ENCODE data around the gene ORMDL3. TPM values are rescaled to one million over a fixed set of nuclear protein-coding genes. Genes with fewer than 3 reads are reported as not detected.

Gene ORMDL3
- total RNA-seq, 1 donor from 2014 or later, result 42.7 TPM

- no peak for DNase-seq (ENCODE audit: extremely low spot score in 2 of 2)
- Histone ChIP-seq H3K27me3 (no peaks in the 10 kb centered on the region), H3K36me3 (no peaks in the 10 kb centered on the region), H3K4me1 (no peaks in the 10 kb centered on the region), H3K4me3 (no peak overlapping the region), H3K9me3 (no peaks in the 10 kb centered on the region), H3K27ac (no peak overlapping the region)
- intact Hi-C loops (cut with DNase I), result no loop called here
- no peak for TF ChIP-seq POLR2A (IDR thresholded peaks at IDR 0.05)
- TF ChIP-seq CTCF (IDR thresholded peaks at IDR 0.05), result no peak
- TF ChIP-seq POLR2AphosphoS5 (IDR thresholded peaks at IDR 0.05; ENCODE audit: insufficient read depth in 1 of 2, low read depth in 1 of 2), result no peak
Measured at GRCh38 chr17:39972271-39972670, 44.9 kb upstream of the ORMDL3 start.

- H3K27ac ChIP-seq, result no peak overlapping the region
Measured at GRCh38 chr17:39971076-39971603, 43.7 kb upstream of the ORMDL3 start.

GRCh38 chr17:39970157-39970692 lies 42.8 kb upstream of the ORMDL3 start:
- H3K27me3 ChIP-seq, result no peaks in the 10 kb centered on the region
- no peak for DNase-seq (ENCODE audit: extremely low spot score in 2 of 2)
- no peak overlapping the region for H3K4me3 ChIP-seq
- no peak overlapping the region for H3K27ac ChIP-seq
- H3K4me1 ChIP-seq, result no peaks in the 10 kb centered on the region
- H3K9me3 ChIP-seq, result no peaks in the 10 kb centered on the region
- no peaks in the 10 kb centered on the region for H3K36me3 ChIP-seq
- no peak for TF ChIP-seq CTCF (IDR thresholded peaks at IDR 0.05)
- no peak for TF ChIP-seq POLR2A (IDR thresholded peaks at IDR 0.05)
- TF ChIP-seq POLR2AphosphoS5 (IDR thresholded peaks at IDR 0.05; ENCODE audit: insufficient read depth in 1 of 2, low read depth in 1 of 2), result no peak
- intact Hi-C loops (cut with DNase I), result no loop called here

More at GRCh38 chr17:39971076-39971603, 43.7 kb upstream of the ORMDL3 start:
- TF ChIP-seq POLR2AphosphoS5 (IDR thresholded peaks at IDR 0.05; ENCODE audit: insufficient read depth in 1 of 2, low read depth in 1 of 2), result no peak
- TF ChIP-seq CTCF (IDR thresholded peaks at IDR 0.05), result no peak
- TF ChIP-seq POLR2A (IDR thresholded peaks at IDR 0.05), result no peak
- no peaks in the 10 kb centered on the region for H3K27me3 ChIP-seq
- no peaks in the 10 kb centered on the region for H3K36me3 ChIP-seq
- no peaks in the 10 kb centered on the region for H3K4me1 ChIP-seq
- no peak for DNase-seq (ENCODE audit: extremely low spot score in 2 of 2)
- intact Hi-C loops (cut with DNase I), result no loop called here
- H3K9me3 ChIP-seq, result no peaks in the 10 kb centered on the region
- H3K4me3 ChIP-seq, result no peak overlapping the region

GRCh38 chr17:39969375-39969774 lies 42.0 kb upstream of the ORMDL3 start:
- Histone ChIP-seq H3K9me3 (no peaks in the 10 kb centered on the region), H3K4me1 (no peaks in the 10 kb centered on the region), H3K36me3 (no peaks in the 10 kb centered on the region), H3K27me3 (no peaks in the 10 kb centered on the region), H3K27ac (no peak overlapping the region), H3K4me3 (no peak overlapping the region)
- TF ChIP-seq POLR2AphosphoS5 (IDR thresholded peaks at IDR 0.05; ENCODE audit: insufficient read depth in 1 of 2, low read depth in 1 of 2), result no peak
- no peak for TF ChIP-seq POLR2A (IDR thresholded peaks at IDR 0.05)
- TF ChIP-seq CTCF (IDR thresholded peaks at IDR 0.05), result no peak
- intact Hi-C loops (cut with DNase I), result no loop called here
- DNase-seq (ENCODE audit: extremely low spot score in 2 of 2), result no peak

- DNase-seq (ENCODE audit: extremely low spot score in 2 of 2), result no peak
- TF ChIP-seq CTCF (IDR thresholded peaks at IDR 0.05) (no peak), POLR2A (IDR thresholded peaks at IDR 0.05) (no peak), POLR2AphosphoS5 (IDR thresholded peaks at IDR 0.05; ENCODE audit: insufficient read depth in 1 of 2, low read depth in 1 of 2) (no peak)
- H3K27me3 ChIP-seq, result no peaks in the 10 kb centered on the region
- no peaks in the 10 kb centered on the region for H3K9me3 ChIP-seq
- no peaks in the 10 kb centered on the region for H3K4me1 ChIP-seq
- no peak overlapping the region for H3K4me3 ChIP-seq
- no peak overlapping the region for H3K27ac ChIP-seq
- H3K36me3 ChIP-seq, result no peaks in the 10 kb centered on the region
- intact Hi-C loops (cut with DNase I), result no loop called here
Measured at GRCh38 chr17:39968761-39969160, 41.4 kb upstream of the ORMDL3 start.

All from vagina (tissue), 2 donors.